Stimulated activated CD4-positive, alpha-beta T cell treated with anti-CD3 and anti-CD28 coated beads, Interleukin-4, amount 100 ng/mL, for 4 hours (primary cell): ENCODE measurements around the gene GP1BA.

Experiments used
- DNase-seq, 2 experiments: peaks; one replicate each; pipeline ENCODE4 v3.0.0-alpha.2; 2020

GP1BA gene

GRCh38 chr17:4978726-4979125 lies 46.6 kb downstream of the GP1BA start:
- DNase-seq: no peak

- no peak for DNase-seq
Observed at GRCh38 chr17:4980644-4981216, 48.7 kb downstream of the GP1BA start.

- no peak for DNase-seq
Observed at GRCh38 chr17:4982305-4982704, 50.2 kb downstream of the GP1BA start.
